ENCODE results near the gene PTGFRN.

DNA sequence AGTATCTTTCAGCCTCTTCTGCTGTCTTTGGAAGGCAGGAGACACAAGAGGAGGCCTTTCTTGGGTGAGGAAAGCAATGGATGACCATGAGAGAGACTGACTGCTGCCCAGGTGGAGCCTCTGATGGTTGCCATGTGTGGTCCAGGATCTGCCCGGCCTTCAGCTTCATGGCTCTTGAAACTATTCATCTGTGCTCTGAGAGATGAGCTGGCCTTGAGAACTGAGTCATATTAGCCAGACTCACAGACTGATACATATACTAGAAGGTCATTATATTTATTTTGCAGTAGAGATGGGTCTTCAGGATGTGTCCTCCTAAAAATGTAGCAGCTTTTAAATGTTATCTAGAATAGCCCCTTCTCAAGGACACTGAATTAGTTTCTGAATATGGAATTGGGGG is 33.7 kb downstream of the PTGFRN start:
- TF ChIP-seq TAF1 (IDR thresholded peaks at IDR 0.05; ENCODE audit: borderline replicate concordance, low read depth, low read length) (no peak), POLR2AphosphoS5 (IDR thresholded peaks at IDR 0.05; ENCODE audit: low read depth, low read length) (no peak), POLR2A (IDR thresholded peaks at IDR 0.05; ENCODE audit: low read depth, low read length) (no peak)

All from GM12892 (cell line).